OCI-LY3 (cell line): ENCODE data around the gene SGPP1.
A peak's percentile ranks its signal among the peaks of the same experiment; 100 is the strongest.
"Not testable (repeated sequence)": the region's sequence is repeated elsewhere in the genome, so short reads cannot be mapped to it uniquely, and the experiment has no call there.

Source experiments
- H2AFZ ChIP-seq: fragments of 200-600, 300-600 bp; shearing (Covaris generic); 2 replicates; pipeline ENCODE4 v1.6.0; 2014; ENCODE audit warnings: antibody characterized with exemption, low read depth, low read length
- H3K27ac ChIP-seq: fragments of 200-600, 300-600 bp; sonication (generic); 2 replicates; pipeline ENCODE4 v1.5.1; 2014; ENCODE audit warnings: mild to moderate bottlenecking, low read length, moderate library complexity, mixed read lengths
- H3K27me3 ChIP-seq: fragments of 200-600, 300-600 bp; sonication (generic); 2 replicates; pipeline ENCODE4 v1.6.1; 2014; ENCODE audit warnings: low read depth, low read length, mixed read lengths
- H3K36me3 ChIP-seq: fragments of 200-600, 300-600 bp; sonication (generic); replicated peaks from 2 replicates; pipeline ENCODE3; 2014; ENCODE audit warnings: low read depth, low read length, mixed read lengths
- H3K4me1 ChIP-seq: fragments of 300-600, 200-600 bp; sonication (generic); 2 replicates; pipeline ENCODE4 v1.6.1; 2014; ENCODE audit warnings: low read length, mixed read lengths
- H3K4me2 ChIP-seq: fragments of 200-600, 300-600 bp; sonication (generic); 2 replicates; pipeline ENCODE4 v1.6.1; 2014; ENCODE audit warnings: low read length, mixed read lengths
- H3K4me3 ChIP-seq: fragments of 300-600, 200-600 bp; sonication (generic); 2 replicates; pipeline ENCODE4 v1.5.1; 2014; ENCODE audit warnings: antibody characterized with exemption, mild to moderate bottlenecking, low read length, moderate library complexity
- H3K79me2 ChIP-seq: fragments of 300-600, 200-600 bp; shearing (Covaris generic); 2 replicates; pipeline ENCODE4 v1.6.1; 2014; ENCODE audit warnings: mild to moderate bottlenecking, low read length, mixed read lengths
- H3K9ac ChIP-seq: fragments of 300-600, 200-600 bp; shearing (Covaris generic); 2 replicates; pipeline ENCODE4 v1.6.0; 2014; ENCODE audit warnings: mild to moderate bottlenecking, low read length, moderate library complexity
- H3K9me3 ChIP-seq: fragments of 200-600, 300-600 bp; shearing (Covaris generic); 2 replicates; pipeline ENCODE4 v1.6.1; 2014; ENCODE audit warnings: low read length, mixed read lengths; ENCODE audit not compliant: insufficient read depth
- H4K20me1 ChIP-seq: fragments of 200-600, 300-600 bp; sonication (generic); 2 replicates; pipeline ENCODE4 v1.6.1; 2016; ENCODE audit warnings: low read length, mixed read lengths; ENCODE audit not compliant: insufficient read depth
- CTCF ChIP-seq: fragments of 200-600, 300-600 bp; sonication (generic); IDR thresholded peaks from 2 replicates; pipeline ENCODE4 v1.5.1; 2014; ENCODE audit warnings: antibody characterized with exemption, low read length, low read depth
- EZH2phosphoT487 ChIP-seq: fragments of 200-600 bp; shearing (Covaris generic); IDR thresholded peaks from 2 replicates; pipeline ENCODE4 v1.6.1; 2018; ENCODE audit warnings: antibody characterized with exemption, mixed run types, low read depth

Gene SGPP1

GRCh38 chr14:63752449-63753169, 24.7 kb upstream of the SGPP1 start:
- Histone ChIP-seq H3K27ac (no peak overlapping the region), H3K4me3 (no peak overlapping the region), H4K20me1 (no peaks in the 10 kb centered on the region), H3K36me3 (no peaks in the 10 kb centered on the region), H3K9me3 (no peaks in the 10 kb centered on the region), H3K27me3 (no peaks in the 10 kb centered on the region), H3K4me1 (peaks cover 9% of the 10 kb centered on the region), H3K79me2 (no peaks in the 10 kb centered on the region), H2AFZ (no peak overlapping the region), H3K9ac (no peak overlapping the region), H3K4me2 (no peak overlapping the region)
- TF ChIP-seq EZH2phosphoT487 (no peak), CTCF (no peak)

- not testable (repeated sequence) for H3K4me3 ChIP-seq, H3K9ac ChIP-seq, H3K4me2 ChIP-seq, H3K27me3 ChIP-seq, H3K27ac ChIP-seq, H3K9me3 ChIP-seq, H3K79me2 ChIP-seq, H2AFZ ChIP-seq, H3K36me3 ChIP-seq, H4K20me1 ChIP-seq
- H3K4me1 ChIP-seq, result peaks cover 24% of the 10 kb centered on the region
These were observed 23.2 kb upstream of the SGPP1 start for GRCh38 chr14:63751076-63751475.

- Histone ChIP-seq H3K79me2 (no peaks in the 10 kb centered on the region), H4K20me1 (no peaks in the 10 kb centered on the region), H3K36me3 (no peaks in the 10 kb centered on the region), H3K4me3 (no peak overlapping the region), H3K9me3 (no peaks in the 10 kb centered on the region), H3K27me3 (no peaks in the 10 kb centered on the region), H3K4me2 (peak overlapping the region; percentile 81), H3K9ac (no peak overlapping the region), H2AFZ (no peak overlapping the region), H3K4me1 (peaks cover 34% of the 10 kb centered on the region), H3K27ac (peak overlapping the region; percentile 24; the same call in 1 of the 2 replicates)
- TF ChIP-seq CTCF, result no peak
These were observed 20.0 kb upstream of the SGPP1 start for GRCh38 chr14:63747846-63748245.

GRCh38 chr14:63745858-63746425, 18.1 kb upstream of the SGPP1 start:
- Histone ChIP-seq H3K27me3 (no peaks in the 10 kb centered on the region), H2AFZ (peak overlapping the region; percentile 89), H3K9me3 (no peaks in the 10 kb centered on the region), H4K20me1 (no peaks in the 10 kb centered on the region), H3K4me1 (peaks cover 34% of the 10 kb centered on the region), H3K4me3 (peak overlapping the region; percentile 54), H3K4me2 (peak overlapping the region; percentile 70), H3K79me2 (no peaks in the 10 kb centered on the region), H3K36me3 (no peaks in the 10 kb centered on the region), H3K27ac (peak overlapping the region; percentile 55), H3K9ac (peak overlapping the region; percentile 17; the same call in 1 of the 2 replicates)
- TF ChIP-seq CTCF, result peak; percentile 7; the same call in 1 of the 2 replicates
- no peak for TF ChIP-seq EZH2phosphoT487
